Trophoblast cell (in vitro differentiated cells and primary cell): ENCODE measurements around the gene COX6A1.

Experiments
- DNase-seq, 2 donors: peaks; one replicate each; pipeline ENCODE4 v3.0.0-alpha.2; 2016
- H2AFZ ChIP-seq: 2 replicates; pipeline ENCODE4 v1.6.1; 2013; ENCODE audit warnings: low read length, moderate library complexity, mild to moderate bottlenecking; ENCODE audit not compliant: insufficient read depth, poor library complexity
- H2AK5ac ChIP-seq: 2 replicates; pipeline ENCODE4 v1.6.1; 2013; ENCODE audit warnings: mild to moderate bottlenecking, low read length
- H2BK120ac ChIP-seq: 2 replicates; pipeline ENCODE4 v1.6.1; 2013; ENCODE audit warnings: low read length, mild to moderate bottlenecking, moderate library complexity; ENCODE audit not compliant: insufficient read depth, poor library complexity
- H2BK12ac ChIP-seq: 2 replicates; pipeline ENCODE4 v1.6.1; 2013; ENCODE audit warnings: mild to moderate bottlenecking, low read length, moderate library complexity
- H2BK5ac ChIP-seq: 2 replicates; pipeline ENCODE4 v1.6.1; 2013; ENCODE audit warnings: low read length, low read depth, moderate library complexity, mild to moderate bottlenecking; ENCODE audit not compliant: poor library complexity
- H3K14ac ChIP-seq: 2 replicates; pipeline ENCODE4 v1.6.1; 2013; ENCODE audit warnings: mild to moderate bottlenecking, low read length
- H3K18ac ChIP-seq: 2 replicates; pipeline ENCODE4 v1.6.1; 2013; ENCODE audit warnings: mild to moderate bottlenecking, low read length
- H3K23ac ChIP-seq: 2 replicates; pipeline ENCODE4 v1.6.1; 2013; ENCODE audit warnings: low read length
- H3K27ac ChIP-seq: 2 replicates; pipeline ENCODE4 v1.5.1; 2013; ENCODE audit warnings: low read depth, mild to moderate bottlenecking, inconsistent platforms, low read length, moderate library complexity
- H3K27me3 ChIP-seq: 2 replicates; pipeline ENCODE4 v1.6.1; 2013; ENCODE audit warnings: inconsistent platforms, mild to moderate bottlenecking, low read length, moderate library complexity; ENCODE audit not compliant: insufficient read depth
- H3K36me3 ChIP-seq, 2 experiments: 1 replicate in 1 of 2; 2 replicates in 1 of 2; pipeline ENCODE4 v1.6.1; 2013; ENCODE audit warnings: low read length in 2 of 2, mild to moderate bottlenecking in 2 of 2, moderate library complexity in 1 of 2; ENCODE audit not compliant: insufficient read depth in 2 of 2, control insufficient read depth in 1 of 2
- H3K4ac ChIP-seq: 2 replicates; pipeline ENCODE4 v1.6.1; 2013; ENCODE audit warnings: low read depth, mild to moderate bottlenecking, low read length, moderate library complexity
- H3K4me1 ChIP-seq, 2 experiments: 1 replicate in 1 of 2; 2 replicates in 1 of 2; pipeline ENCODE4 v1.6.1; 2013; ENCODE audit warnings: low read length in 2 of 2, mild to moderate bottlenecking in 2 of 2, moderate library complexity in 1 of 2; ENCODE audit not compliant: insufficient read depth in 2 of 2, control insufficient read depth in 1 of 2
- H3K4me2 ChIP-seq: 2 replicates; pipeline ENCODE4 v1.6.1; 2013; ENCODE audit warnings: inconsistent platforms, mild to moderate bottlenecking, low read length, moderate library complexity
- H3K4me3 ChIP-seq: 2 replicates; pipeline ENCODE4 v1.5.1; 2013; ENCODE audit warnings: mild to moderate bottlenecking, low read depth, low read length, inconsistent platforms
- H3K79me1 ChIP-seq: one replicate; pipeline ENCODE4 v1.6.1; 2013; ENCODE audit warnings: low read length
- H3K79me2 ChIP-seq: 2 replicates; pipeline ENCODE4 v1.6.1; 2013; ENCODE audit warnings: low read length, mild to moderate bottlenecking; ENCODE audit not compliant: control insufficient read depth, insufficient read depth, poor library complexity
- H3K9ac ChIP-seq: 2 replicates; pipeline ENCODE4 v1.6.1; 2013; ENCODE audit warnings: mild to moderate bottlenecking, low read length
- H3K9me3 ChIP-seq: 2 replicates; pipeline ENCODE4 v1.6.1; 2013; ENCODE audit warnings: low read depth, mild to moderate bottlenecking, control low read depth, inconsistent platforms, low read length; ENCODE audit not compliant: insufficient read depth
- H4K12ac ChIP-seq: 2 replicates; pipeline ENCODE4 v1.6.1; 2013; ENCODE audit warnings: low read depth, mild to moderate bottlenecking, low read length, moderate library complexity
- H4K8ac ChIP-seq: 2 replicates; pipeline ENCODE4 v1.6.1; 2013; ENCODE audit warnings: low read depth, mild to moderate bottlenecking, low read length, moderate library complexity
- H4K91ac ChIP-seq: one replicate; pipeline ENCODE4 v1.6.1; 2013; ENCODE audit warnings: low read depth, mild to moderate bottlenecking, low read length, moderate library complexity
- WGBS: extraction: QIAGEN DNeasy Blood & Tissue Kit; methylation state at CpG from one replicate; pipeline ENCODE4 v1.1.7; 2013; ENCODE audit warnings: missing lambda C conversion rate; ENCODE audit not compliant: insufficient read length, insufficient coverage; ENCODE audit errors: extremely low coverage; 5-methylcytosine and 5-hydroxymethylcytosine counted together

The COX6A1 gene

DNA sequence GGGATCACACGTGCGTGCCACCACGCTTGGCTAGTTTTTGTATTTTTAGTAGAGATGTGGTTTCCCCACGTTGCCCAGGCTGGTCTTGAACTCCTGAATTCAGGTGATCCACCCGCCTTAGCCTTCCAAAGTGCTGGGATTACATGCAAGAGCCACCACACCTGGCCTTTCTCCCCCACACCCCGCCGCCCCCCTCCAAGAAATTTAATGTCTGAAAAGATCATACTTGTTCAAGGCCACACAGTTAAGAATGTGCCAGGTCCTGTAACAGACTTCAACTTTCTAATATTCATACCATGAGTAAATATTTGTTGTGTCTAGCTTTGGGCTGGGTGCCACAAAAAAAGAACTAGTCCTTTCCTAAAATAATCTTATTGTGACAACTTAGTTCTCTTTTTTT is 17.4 kb downstream of the COX6A1 start:
- no peak overlapping the region for H3K14ac ChIP-seq
- no peak overlapping the region for H3K4me2 ChIP-seq
- H3K23ac ChIP-seq, result no peak overlapping the region
- no peak overlapping the region for H3K4ac ChIP-seq
- H4K91ac ChIP-seq, result no peak overlapping the region
- H2AFZ ChIP-seq, result no peak overlapping the region
- no peaks in the 10 kb centered on the region for H3K9me3 ChIP-seq
- H2BK5ac ChIP-seq, result no peak overlapping the region
- H2AK5ac ChIP-seq, result no peak overlapping the region
- H3K4me3 ChIP-seq, result no peak overlapping the region
- H2BK120ac ChIP-seq, result no peak overlapping the region
- H4K12ac ChIP-seq, result no peak overlapping the region
- H3K18ac ChIP-seq, result no peak overlapping the region
- no CpG with 5 or more reads among the region's 7 CpGs for WGBS
- H3K36me3 ChIP-seq, result peaks cover 35 to 56% of the 10 kb centered on the region in 2 experiments
- DNase-seq, result no peak
- no peaks in the 10 kb centered on the region for H3K4me1 ChIP-seq
- H2BK12ac ChIP-seq, result no peak overlapping the region
- no peak overlapping the region for H3K27ac ChIP-seq
- H3K9ac ChIP-seq, result no peak overlapping the region
- H3K27me3 ChIP-seq, result no peaks in the 10 kb centered on the region
- no peak overlapping the region for H4K8ac ChIP-seq
- no peaks in the 10 kb centered on the region for H3K79me2 ChIP-seq
- H3K79me1 ChIP-seq, result no peaks in the 10 kb centered on the region

DNA sequence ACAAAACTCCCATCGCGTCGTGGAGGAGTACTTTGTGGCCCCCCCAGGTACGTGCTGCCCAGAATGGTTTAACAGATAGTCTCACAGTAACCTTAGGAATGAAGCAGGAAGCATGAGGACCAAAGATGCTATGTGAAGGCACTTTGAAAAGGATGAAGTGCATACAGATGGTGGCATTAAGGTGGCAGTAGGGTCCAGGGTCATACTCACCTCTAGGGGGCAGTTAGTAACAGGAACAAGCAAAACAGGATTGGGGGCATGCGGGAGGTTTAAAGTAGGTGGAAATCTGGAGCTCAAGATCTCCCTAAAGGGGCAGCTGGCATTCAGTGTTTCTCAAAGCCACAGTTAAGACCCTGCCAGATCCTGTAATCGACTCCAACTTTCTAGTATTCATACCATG is 19.2 kb downstream of the COX6A1 start:
- Histone ChIP-seq H2AK5ac (no peak overlapping the region), H4K91ac (no peak overlapping the region), H4K8ac (no peak overlapping the region), H3K27ac (no peak overlapping the region), H3K4me2 (no peak overlapping the region), H3K79me1 (no peaks in the 10 kb centered on the region), H3K36me3 (peaks cover 44 to 63% of the 10 kb centered on the region in 2 experiments), H3K79me2 (no peaks in the 10 kb centered on the region), H2AFZ (no peak overlapping the region), H2BK5ac (no peak overlapping the region), H3K9ac (no peak overlapping the region), H4K12ac (no peak overlapping the region), H3K14ac (no peak overlapping the region), H3K9me3 (no peaks in the 10 kb centered on the region), H2BK120ac (no peak overlapping the region), H3K4me3 (no peak overlapping the region), H2BK12ac (no peak overlapping the region), H3K4me1 (no peaks in the 10 kb centered on the region), H3K4ac (no peak overlapping the region), H3K18ac (no peak overlapping the region), H3K27me3 (no peaks in the 10 kb centered on the region), H3K23ac (no peak overlapping the region)
- DNase-seq, result peak in 1 of 2 donors; percentile 29
- no CpG with 5 or more reads among the region's 6 CpGs for WGBS

DNA sequence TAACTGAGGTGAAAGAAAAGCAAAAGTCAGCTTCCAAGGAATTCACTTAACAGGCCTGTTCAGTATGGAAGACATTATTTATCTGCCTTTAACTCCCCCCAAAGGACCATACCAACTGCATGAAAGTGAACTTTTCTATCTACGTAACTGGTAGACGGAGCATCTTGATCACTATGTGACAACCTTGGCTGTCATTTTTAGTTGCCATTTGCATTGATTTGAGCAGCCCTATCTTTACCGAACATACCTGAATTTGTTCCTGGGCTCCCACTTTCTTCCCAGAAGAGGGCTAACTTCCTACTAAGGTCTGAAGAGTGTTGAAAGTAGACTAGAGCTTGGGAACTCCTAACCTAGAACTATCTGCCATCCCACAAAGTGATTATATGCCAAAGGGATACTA is 22.2 kb downstream of the COX6A1 start:
- Histone ChIP-seq H2AK5ac (no peak overlapping the region), H3K18ac (no peak overlapping the region), H3K36me3 (peaks cover 45 to 73% of the 10 kb centered on the region in 2 experiments), H3K4me1 (no peaks in the 10 kb centered on the region), H4K91ac (no peak overlapping the region), H3K27me3 (no peaks in the 10 kb centered on the region), H4K12ac (no peak overlapping the region), H2BK5ac (no peak overlapping the region), H2BK120ac (no peak overlapping the region), H3K14ac (no peak overlapping the region), H2AFZ (no peak overlapping the region), H3K4me3 (no peak overlapping the region), H3K9me3 (no peaks in the 10 kb centered on the region), H3K4ac (no peak overlapping the region), H3K23ac (no peak overlapping the region), H3K79me1 (no peaks in the 10 kb centered on the region), H3K27ac (no peak overlapping the region), H3K79me2 (no peaks in the 10 kb centered on the region), H3K9ac (no peak overlapping the region), H2BK12ac (no peak overlapping the region), H4K8ac (no peak overlapping the region), H3K4me2 (no peak overlapping the region)
- WGBS, result no CpG with 5 or more reads among the region's 3 CpGs
- DNase-seq, result no peak

DNA sequence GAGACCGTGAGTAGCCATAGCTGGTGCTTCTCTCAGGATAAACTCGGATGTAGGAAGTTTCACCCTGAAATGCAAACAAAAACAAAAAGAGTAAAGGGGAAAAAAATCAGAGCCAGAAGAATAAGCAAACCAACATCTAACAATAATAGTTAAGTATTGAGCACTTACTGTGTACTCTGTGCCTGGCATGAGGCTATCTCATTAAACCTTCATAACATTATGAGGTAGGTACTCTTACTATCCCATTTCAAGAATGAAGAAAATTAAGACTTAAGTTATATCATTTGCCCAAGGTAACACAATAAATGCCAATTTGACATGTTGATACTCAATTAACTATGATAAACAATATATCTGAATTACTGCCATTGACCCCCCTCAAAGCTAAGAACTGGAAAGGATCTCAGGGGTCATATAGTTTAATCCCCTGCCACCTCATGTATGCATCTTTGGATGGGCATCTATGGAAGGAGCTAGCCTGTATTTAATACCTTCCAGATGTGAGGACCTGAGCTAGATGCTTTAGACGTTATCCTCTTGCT is 24.3 kb downstream of the COX6A1 start:
- Histone ChIP-seq H3K9ac (no peak overlapping the region), H3K4me3 (no peak overlapping the region), H3K4ac (no peak overlapping the region), H3K9me3 (no peaks in the 10 kb centered on the region), H3K14ac (no peak overlapping the region), H3K4me2 (no peak overlapping the region), H4K91ac (no peak overlapping the region), H2BK5ac (no peak overlapping the region), H3K27ac (no peak overlapping the region), H3K4me1 (no peaks in the 10 kb centered on the region), H2AFZ (no peak overlapping the region), H3K23ac (no peak overlapping the region), H2BK12ac (no peak overlapping the region), H3K36me3 (peaks cover 45 to 71% of the 10 kb centered on the region in 2 experiments), H2AK5ac (no peak overlapping the region), H3K27me3 (no peaks in the 10 kb centered on the region), H4K12ac (no peak overlapping the region), H3K18ac (no peak overlapping the region), H2BK120ac (no peak overlapping the region), H4K8ac (no peak overlapping the region), H3K79me2 (peaks cover 5% of the 10 kb centered on the region), H3K79me1 (no peaks in the 10 kb centered on the region)
- DNase-seq, result no peak
- no CpG with 5 or more reads among the region's 3 CpGs for WGBS
